HG02840 (cell line): ENCODE measurements around the gene NFATC4.

ENCODE experiments used
- ATAC-seq: cut with Tn5 transposase; IDR thresholded peaks from one replicate; pipeline ENCODE4 v1.9.1; 2021; ENCODE audit warnings: mild to moderate bottlenecking, moderate library complexity, moderate number of reproducible peaks; ENCODE audit not compliant: unreplicated experiment, low FRiP score

NFATC4 gene

DNA sequence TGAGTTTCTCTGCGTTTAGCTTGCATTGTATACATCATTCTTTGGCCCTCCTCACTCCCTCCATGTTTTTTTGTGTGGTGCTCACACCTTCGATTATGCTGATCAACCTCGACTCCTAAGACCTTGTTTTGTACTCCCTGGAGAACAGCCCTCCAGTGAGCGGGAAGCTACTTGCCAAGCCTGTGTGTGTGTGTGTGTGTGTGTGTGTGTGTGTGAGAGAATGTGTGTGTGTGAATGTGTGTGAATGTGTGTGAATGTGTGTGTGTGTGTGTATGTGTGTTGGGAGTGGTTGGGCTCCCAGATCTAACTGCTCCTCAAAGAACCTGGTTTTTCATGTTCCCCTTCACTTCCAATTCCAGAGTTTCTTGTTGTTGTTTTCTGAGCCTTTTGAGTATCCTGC lies 36.8 kb downstream of the NFATC4 start:
- no peak for ATAC-seq

DNA sequence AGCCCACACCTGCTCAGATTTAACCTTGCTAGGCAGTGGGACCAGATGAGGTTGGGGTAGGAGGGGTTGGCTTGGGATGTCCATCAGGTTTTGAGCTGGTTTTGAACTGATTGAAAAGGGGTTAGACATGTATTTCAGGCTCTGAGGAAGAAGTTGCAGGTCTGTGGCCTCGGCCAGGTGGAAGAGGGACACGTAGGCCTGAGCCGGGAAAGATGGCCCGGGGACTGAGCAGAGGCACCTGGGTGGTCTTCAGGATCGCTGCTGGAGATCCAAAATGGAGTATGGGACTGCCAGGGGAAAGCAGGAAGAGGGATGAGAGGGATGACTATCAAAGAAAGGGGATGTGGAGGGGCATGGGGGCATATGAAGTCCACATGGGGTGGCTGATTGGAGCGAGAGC lies 38.4 kb downstream of the NFATC4 start:
- no peak for ATAC-seq

- ATAC-seq: no peak
These were observed 39.8 kb downstream of the NFATC4 start for GRCh38 chr14:24407608-24408325.

GRCh38 chr14:24408764-24409163 lies 40.8 kb downstream of the NFATC4 start:
- no peak for ATAC-seq

GRCh38 chr14:24409192-24409591 lies 41.2 kb downstream of the NFATC4 start:
- no peak for ATAC-seq

DNA sequence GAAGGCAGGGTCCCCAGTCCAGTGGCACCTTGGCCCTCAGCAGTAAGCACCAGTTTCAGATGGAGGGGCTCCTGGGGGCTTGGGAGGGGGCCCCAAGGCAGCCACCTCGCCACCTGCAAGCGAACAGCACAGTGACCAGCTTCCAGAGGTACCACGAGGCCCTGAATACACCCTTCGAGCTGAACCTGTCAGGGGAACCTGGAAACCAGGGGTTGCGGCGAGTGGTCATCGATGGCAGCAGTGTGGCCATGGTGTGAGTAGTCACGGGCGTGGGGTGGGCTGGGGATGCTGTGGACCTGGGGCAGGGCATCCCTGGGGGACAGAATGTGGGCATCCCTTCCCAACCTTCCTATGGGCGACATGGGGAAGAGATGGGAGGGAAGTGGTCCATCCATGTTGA lies 42.0 kb downstream of the NFATC4 start:
- no peak for ATAC-seq

GRCh38 chr14:24411443-24412389 lies 43.7 kb downstream of the NFATC4 start:
- ATAC-seq: no peak

DNA sequence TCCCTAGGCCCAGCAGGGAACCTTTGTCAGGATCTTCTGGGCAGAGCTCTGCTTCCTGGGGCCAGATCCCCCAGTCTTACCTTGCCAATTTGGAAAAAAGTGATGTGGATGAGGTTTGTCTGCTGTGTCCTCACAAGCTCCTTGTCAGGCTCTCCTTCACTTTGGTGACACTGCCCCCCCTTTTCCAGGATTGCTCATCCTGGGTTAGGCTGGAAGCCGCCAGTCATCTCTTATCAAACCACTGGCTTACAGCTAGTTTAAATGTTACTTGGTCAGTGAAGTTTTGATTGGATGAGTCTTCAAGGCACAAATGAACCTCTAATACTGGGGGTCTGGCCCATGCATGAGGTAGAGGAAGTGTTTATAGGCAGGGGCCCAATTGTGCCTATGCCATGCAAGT lies 46.1 kb downstream of the NFATC4 start:
- ATAC-seq: no peak

DNA sequence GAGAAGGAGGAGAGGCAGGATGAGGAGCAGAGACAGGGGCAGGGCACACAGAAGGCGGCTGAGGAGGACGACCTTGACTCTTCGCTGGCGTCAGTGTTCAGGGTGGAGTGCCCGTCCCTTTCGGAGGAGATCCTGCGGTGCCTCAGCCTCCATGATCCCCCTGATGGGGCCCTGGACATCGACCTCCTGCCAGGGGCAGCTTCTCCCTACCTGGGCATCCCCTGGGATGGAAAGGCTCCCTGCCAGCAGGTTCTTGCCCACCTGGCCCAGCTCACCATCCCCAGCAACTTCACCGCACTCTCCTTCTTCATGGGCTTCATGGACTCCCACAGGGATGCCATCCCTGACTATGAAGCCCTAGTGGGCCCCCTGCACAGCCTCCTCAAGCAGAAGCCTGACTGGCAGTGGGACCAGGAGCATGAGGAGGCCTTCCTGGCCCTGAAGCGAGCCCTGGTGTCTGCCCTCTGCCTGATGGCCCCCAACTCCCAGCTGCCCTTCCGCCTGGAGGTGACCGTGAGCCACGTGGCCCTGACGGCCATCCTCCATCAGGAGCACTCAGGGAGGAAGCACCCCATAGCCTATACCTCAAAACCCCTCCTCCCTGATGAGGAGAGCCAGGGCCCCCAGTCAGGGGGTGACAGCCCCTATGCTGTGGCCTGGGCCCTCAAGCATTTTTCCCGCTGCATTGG lies 46.9 kb downstream of the NFATC4 start:
- no peak for ATAC-seq

GRCh38 chr14:24415421-24416253 lies 47.7 kb downstream of the NFATC4 start:
- ATAC-seq: no peak

GRCh38 chr14:24416254-24416931 lies 48.4 kb downstream of the NFATC4 start:
- no peak for ATAC-seq

GRCh38 chr14:24416932-24417619 lies 49.1 kb downstream of the NFATC4 start:
- no peak for ATAC-seq

- ATAC-seq: no peak
These were observed 50.0 kb downstream of the NFATC4 start for GRCh38 chr14:24417832-24418491.

DNA sequence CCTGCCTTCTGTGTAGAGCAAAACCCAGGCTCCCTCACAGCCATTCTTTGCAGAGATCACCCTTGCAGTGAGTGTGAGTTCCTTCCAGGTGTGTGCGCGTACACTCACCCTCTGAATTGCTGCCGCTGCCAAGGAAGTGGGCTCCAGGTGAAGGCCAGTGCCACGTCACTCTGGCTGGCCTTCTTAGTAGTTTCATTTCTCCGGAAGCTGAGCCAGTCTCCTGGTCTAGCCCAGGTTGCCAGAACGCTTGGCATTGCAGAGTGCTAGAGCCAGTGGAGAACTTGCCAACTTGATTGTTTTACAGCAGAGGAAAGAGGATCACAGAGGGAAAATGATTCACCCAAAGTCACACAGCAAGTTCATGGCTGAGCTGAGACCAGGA lies 50.5 kb downstream of the NFATC4 start:
- no peak for ATAC-seq

- no peak for ATAC-seq
These were observed 54.3 kb downstream of the NFATC4 start for GRCh38 chr14:24422261-24422660.

- ATAC-seq: no peak
These were observed 55.0 kb downstream of the NFATC4 start for GRCh38 chr14:24422694-24423601.

- no peak for ATAC-seq
These were observed 57.7 kb downstream of the NFATC4 start for GRCh38 chr14:24425704-24426103.
